Stimulated activated CD4-positive, alpha-beta T cell treated with anti-CD3 and anti-CD28 coated beads, Interleukin-4, amount 100 ng/mL, for 48 hours (primary cell): ENCODE measurements around the gene INPP5D.
"Not testable (repeated sequence)": the region's sequence is repeated elsewhere in the genome, so short reads cannot be mapped to it uniquely, and the experiment has no call there.

Source experiments
- DNase-seq, 2 donors: peaks; one replicate each; pipeline ENCODE4 v3.0.0-alpha.2; 2020; ENCODE audit warnings: low read depth in 2 of 2

INPP5D gene

GRCh38 chr2:233173115-233173514 lies 113.0 kb downstream of the INPP5D start:
- no peak for DNase-seq

GRCh38 chr2:233174137-233174536 lies 114.0 kb downstream of the INPP5D start:
- no peak for DNase-seq

GRCh38 chr2:233178994-233179847 lies 119.1 kb downstream of the INPP5D start:
- no peak for DNase-seq

- DNase-seq, result no peak
Observed at GRCh38 chr2:233179848-233180366, 119.8 kb downstream of the INPP5D start.

GRCh38 chr2:233183869-233184418 lies 123.8 kb downstream of the INPP5D start:
- no peak for DNase-seq

- no peak for DNase-seq
Observed at GRCh38 chr2:233184669-233185068, 124.5 kb downstream of the INPP5D start.

GRCh38 chr2:233185330-233185729 lies 125.2 kb downstream of the INPP5D start:
- no peak for DNase-seq

GRCh38 chr2:233185963-233186362 lies 125.8 kb downstream of the INPP5D start:
- DNase-seq, result no peak

- DNase-seq, result no peak
Observed at GRCh38 chr2:233186851-233187250, 126.7 kb downstream of the INPP5D start.

- DNase-seq, result no peak
Observed at GRCh38 chr2:233189025-233189424, 128.9 kb downstream of the INPP5D start.

- not testable (repeated sequence) for DNase-seq
Observed at GRCh38 chr2:233191016-233191415, 130.9 kb downstream of the INPP5D start.

- no peak for DNase-seq
Observed at GRCh38 chr2:233193738-233194137, 133.6 kb downstream of the INPP5D start.

GRCh38 chr2:233195027-233195426 lies 134.9 kb downstream of the INPP5D start:
- DNase-seq, result no peak

- no peak for DNase-seq
Observed at GRCh38 chr2:233197022-233197421, 136.9 kb downstream of the INPP5D start.

GRCh38 chr2:233198026-233198425 lies 137.9 kb downstream of the INPP5D start:
- no peak for DNase-seq

GRCh38 chr2:233199870-233200269 lies 139.7 kb downstream of the INPP5D start:
- DNase-seq, result no peak

GRCh38 chr2:233200790-233201189 lies 140.6 kb downstream of the INPP5D start:
- not testable (repeated sequence) for DNase-seq

GRCh38 chr2:233201258-233202013 lies 141.3 kb downstream of the INPP5D start:
- DNase-seq, result no peak

- DNase-seq, result no peak
Observed at GRCh38 chr2:233202531-233202944, 142.4 kb downstream of the INPP5D start.

GRCh38 chr2:233203060-233203459 lies 142.9 kb downstream of the INPP5D start:
- no peak for DNase-seq

- no peak for DNase-seq
Observed at GRCh38 chr2:233204286-233204936, 144.3 kb downstream of the INPP5D start.
